Measurements from ENCODE around the gene COL23A1. TPM values are rescaled to one million over a fixed set of nuclear protein-coding genes. Genes with fewer than 3 reads are reported as not detected.

The COL23A1 gene
- total and polyA plus RNA-seq, 2 experiments from 2014 or later, result 4.8 to 8.2 TPM

DNA sequence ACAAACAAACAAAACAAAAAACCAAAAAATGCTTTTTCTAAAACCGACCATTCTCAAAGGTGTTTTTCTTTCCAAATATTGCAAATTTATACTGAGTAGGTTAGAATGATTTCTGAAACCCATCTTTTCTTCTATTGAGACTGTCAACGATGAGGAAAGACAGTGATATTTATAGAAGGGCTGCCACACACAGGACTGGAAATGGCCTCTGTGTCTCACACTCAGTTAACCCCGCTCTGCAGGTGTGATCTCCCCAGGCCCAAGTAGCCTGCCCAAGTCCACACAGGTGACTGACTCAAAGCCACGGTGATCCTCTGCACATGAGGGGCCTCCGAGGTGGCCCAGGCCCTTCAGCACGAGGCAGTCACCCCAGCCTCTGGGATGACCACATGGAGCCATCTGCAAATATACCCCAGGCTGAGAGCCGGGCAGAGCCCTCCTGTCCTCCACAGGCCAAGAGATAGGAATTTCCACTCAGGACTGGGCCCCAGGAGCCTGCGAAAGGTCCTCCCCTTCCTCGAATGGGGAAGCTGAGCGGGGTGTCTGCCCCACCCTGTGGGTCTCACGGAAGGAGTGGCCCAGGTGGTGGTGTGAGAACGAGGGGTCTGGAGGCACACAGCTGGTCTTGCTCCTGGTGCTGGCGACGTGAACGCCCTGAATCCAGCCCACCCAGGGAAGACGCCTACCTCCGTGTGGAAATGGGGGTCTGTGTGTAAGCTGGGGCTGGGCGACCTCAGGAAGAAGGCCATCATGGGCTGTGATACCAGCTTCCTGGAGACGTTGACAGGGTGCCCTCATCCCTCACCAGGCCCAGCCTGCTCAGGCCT lies 304.6 kb downstream of the COL23A1 start:
- Mint-ChIP-seq H3K36me3 (ENCODE audit: low read depth) (no peaks in the 10 kb centered on the region; the same call in 2 of the 3 replicates), H3K27me3 (ENCODE audit: insufficient read depth, low read depth, poor library complexity) (peaks cover 11% of the 10 kb centered on the region), H3K9me3 (peaks cover 5% of the 10 kb centered on the region; the same call in 2 of the 3 replicates), H3K4me3 (no peak overlapping the region), H3K27ac (no peak overlapping the region), H3K4me1 (peaks cover 3% of the 10 kb centered on the region; the same call in 2 of the 3 replicates)
- Histone ChIP-seq H3K4me1 (ENCODE audit: insufficient read depth) (no peaks in the 10 kb centered on the region), H3K4me2 (no peak overlapping the region), H3K79me2 (replicated peaks; ENCODE audit: insufficient read depth) (no peaks in the 10 kb centered on the region), H2AFZ (no peak overlapping the region), H3K36me3 (ENCODE audit: insufficient read depth) (no peaks in the 10 kb centered on the region), H3K27ac (ENCODE audit: low read depth) (no peak overlapping the region), H3K4me3 (no peak overlapping the region), H3K9me2 (ENCODE audit: insufficient read depth) (no peaks in the 10 kb centered on the region), H3K27me3 (ENCODE audit: insufficient read depth) (no peaks in the 10 kb centered on the region), H4K20me1 (replicated peaks; ENCODE audit: insufficient read depth) (no peaks in the 10 kb centered on the region), H3F3A (replicated peaks; ENCODE audit: low read depth) (no peaks in the 10 kb centered on the region)
- DNase-seq (ENCODE audit: low spot score) (no peak), ATAC-seq (no peak)
- TF ChIP-seq ZNF331 (CRISPR knock-in tag; IDR thresholded peaks at IDR 0.05; ENCODE audit: low read depth), result no peak
- TF ChIP-seq, protein P1, sequence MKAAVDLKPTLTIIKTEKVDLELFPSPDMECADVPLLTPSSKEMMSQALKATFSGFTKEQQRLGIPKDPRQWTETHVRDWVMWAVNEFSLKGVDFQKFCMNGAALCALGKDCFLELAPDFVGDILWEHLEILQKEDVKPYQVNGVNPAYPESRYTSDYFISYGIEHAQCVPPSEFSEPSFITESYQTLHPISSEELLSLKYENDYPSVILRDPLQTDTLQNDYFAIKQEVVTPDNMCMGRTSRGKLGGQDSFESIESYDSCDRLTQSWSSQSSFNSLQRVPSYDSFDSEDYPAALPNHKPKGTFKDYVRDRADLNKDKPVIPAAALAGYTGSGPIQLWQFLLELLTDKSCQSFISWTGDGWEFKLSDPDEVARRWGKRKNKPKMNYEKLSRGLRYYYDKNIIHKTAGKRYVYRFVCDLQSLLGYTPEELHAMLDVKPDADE (IDR thresholded peaks at IDR 0.05), result no peak
- TF ChIP-seq ZNF114 (CRISPR knock-in tag; IDR thresholded peaks at IDR 0.05), result no peak
- TF ChIP-seq JUNB (IDR thresholded peaks at IDR 0.05; ENCODE audit: unreplicated experiment), result no peak
- no peak for TF ChIP-seq EZH2 (IDR thresholded peaks at IDR 0.05; ENCODE audit: low read depth, unreplicated experiment)

DNA sequence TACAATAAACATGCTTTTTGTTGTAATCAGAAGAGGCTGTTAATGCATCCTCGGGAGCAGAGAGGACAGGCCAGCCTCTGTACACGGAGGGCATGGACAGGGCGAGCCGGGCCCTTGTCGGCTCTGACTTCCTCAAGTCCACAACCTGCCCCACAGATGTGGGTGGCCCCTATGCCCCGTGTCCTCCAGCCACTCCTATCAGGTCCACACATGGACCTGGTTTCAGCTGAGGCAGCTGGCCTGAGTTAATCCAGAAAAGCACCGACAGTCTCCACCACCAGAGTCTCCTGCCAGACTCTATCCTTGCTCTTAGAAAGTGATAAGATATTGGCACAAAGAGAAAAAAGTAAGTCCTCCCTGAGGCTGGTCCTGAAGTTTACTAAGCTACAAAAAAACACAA lies 305.2 kb downstream of the COL23A1 start:
- ATAC-seq, result no peak
- Mint-ChIP-seq H3K9me3 (peaks cover 5% of the 10 kb centered on the region; the same call in 2 of the 3 replicates), H3K27ac (no peak overlapping the region), H3K4me1 (peaks cover 4% of the 10 kb centered on the region; the same call in 2 of the 3 replicates), H3K27me3 (ENCODE audit: insufficient read depth, low read depth, poor library complexity) (peaks cover 11% of the 10 kb centered on the region), H3K36me3 (ENCODE audit: low read depth) (no peaks in the 10 kb centered on the region; the same call in 2 of the 3 replicates), H3K4me3 (no peak overlapping the region)
- H4K20me1 ChIP-seq (replicated peaks; ENCODE audit: insufficient read depth), result no peaks in the 10 kb centered on the region
- H3K4me2 ChIP-seq, result no peak overlapping the region
- no peak overlapping the region for H3K4me3 ChIP-seq
- H3K36me3 ChIP-seq (ENCODE audit: insufficient read depth), result no peaks in the 10 kb centered on the region
- H2AFZ ChIP-seq, result no peak overlapping the region
- H3K9me2 ChIP-seq (ENCODE audit: insufficient read depth), result no peaks in the 10 kb centered on the region
- H3K27me3 ChIP-seq (ENCODE audit: insufficient read depth), result no peaks in the 10 kb centered on the region
- no peak overlapping the region for H3K27ac ChIP-seq (ENCODE audit: low read depth)
- no peaks in the 10 kb centered on the region for H3K4me1 ChIP-seq (ENCODE audit: insufficient read depth)
- TF ChIP-seq, protein P2, sequence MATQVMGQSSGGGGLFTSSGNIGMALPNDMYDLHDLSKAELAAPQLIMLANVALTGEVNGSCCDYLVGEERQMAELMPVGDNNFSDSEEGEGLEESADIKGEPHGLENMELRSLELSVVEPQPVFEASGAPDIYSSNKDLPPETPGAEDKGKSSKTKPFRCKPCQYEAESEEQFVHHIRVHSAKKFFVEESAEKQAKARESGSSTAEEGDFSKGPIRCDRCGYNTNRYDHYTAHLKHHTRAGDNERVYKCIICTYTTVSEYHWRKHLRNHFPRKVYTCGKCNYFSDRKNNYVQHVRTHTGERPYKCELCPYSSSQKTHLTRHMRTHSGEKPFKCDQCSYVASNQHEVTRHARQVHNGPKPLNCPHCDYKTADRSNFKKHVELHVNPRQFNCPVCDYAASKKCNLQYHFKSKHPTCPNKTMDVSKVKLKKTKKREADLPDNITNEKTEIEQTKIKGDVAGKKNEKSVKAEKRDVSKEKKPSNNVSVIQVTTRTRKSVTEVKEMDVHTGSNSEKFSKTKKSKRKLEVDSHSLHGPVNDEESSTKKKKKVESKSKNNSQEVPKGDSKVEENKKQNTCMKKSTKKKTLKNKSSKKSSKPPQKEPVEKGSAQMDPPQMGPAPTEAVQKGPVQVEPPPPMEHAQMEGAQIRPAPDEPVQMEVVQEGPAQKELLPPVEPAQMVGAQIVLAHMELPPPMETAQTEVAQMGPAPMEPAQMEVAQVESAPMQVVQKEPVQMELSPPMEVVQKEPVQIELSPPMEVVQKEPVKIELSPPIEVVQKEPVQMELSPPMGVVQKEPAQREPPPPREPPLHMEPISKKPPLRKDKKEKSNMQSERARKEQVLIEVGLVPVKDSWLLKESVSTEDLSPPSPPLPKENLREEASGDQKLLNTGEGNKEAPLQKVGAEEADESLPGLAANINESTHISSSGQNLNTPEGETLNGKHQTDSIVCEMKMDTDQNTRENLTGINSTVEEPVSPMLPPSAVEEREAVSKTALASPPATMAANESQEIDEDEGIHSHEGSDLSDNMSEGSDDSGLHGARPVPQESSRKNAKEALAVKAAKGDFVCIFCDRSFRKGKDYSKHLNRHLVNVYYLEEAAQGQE (IDR thresholded peaks at IDR 0.05; ENCODE audit: unreplicated experiment), result no peak
- TF ChIP-seq, protein P3, sequence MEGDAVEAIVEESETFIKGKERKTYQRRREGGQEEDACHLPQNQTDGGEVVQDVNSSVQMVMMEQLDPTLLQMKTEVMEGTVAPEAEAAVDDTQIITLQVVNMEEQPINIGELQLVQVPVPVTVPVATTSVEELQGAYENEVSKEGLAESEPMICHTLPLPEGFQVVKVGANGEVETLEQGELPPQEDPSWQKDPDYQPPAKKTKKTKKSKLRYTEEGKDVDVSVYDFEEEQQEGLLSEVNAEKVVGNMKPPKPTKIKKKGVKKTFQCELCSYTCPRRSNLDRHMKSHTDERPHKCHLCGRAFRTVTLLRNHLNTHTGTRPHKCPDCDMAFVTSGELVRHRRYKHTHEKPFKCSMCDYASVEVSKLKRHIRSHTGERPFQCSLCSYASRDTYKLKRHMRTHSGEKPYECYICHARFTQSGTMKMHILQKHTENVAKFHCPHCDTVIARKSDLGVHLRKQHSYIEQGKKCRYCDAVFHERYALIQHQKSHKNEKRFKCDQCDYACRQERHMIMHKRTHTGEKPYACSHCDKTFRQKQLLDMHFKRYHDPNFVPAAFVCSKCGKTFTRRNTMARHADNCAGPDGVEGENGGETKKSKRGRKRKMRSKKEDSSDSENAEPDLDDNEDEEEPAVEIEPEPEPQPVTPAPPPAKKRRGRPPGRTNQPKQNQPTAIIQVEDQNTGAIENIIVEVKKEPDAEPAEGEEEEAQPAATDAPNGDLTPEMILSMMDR (conservative IDR thresholded peaks at IDR 0.05; ENCODE audit: low read depth in 2 of 2), result no peak
- TF ChIP-seq ZNF331 (CRISPR knock-in tag; IDR thresholded peaks at IDR 0.05; ENCODE audit: low read depth), result no peak
- TF ChIP-seq STAT1 (IDR thresholded peaks at IDR 0.05; ENCODE audit: unreplicated experiment), result no peak
- TF ChIP-seq NANOG (IDR thresholded peaks at IDR 0.05; ENCODE audit: borderline replicate concordance), result no peak
- H3K79me2 ChIP-seq (replicated peaks; ENCODE audit: insufficient read depth), result no peaks in the 10 kb centered on the region
- H3F3A ChIP-seq (replicated peaks; ENCODE audit: low read depth), result no peaks in the 10 kb centered on the region
- DNase-seq (ENCODE audit: low spot score), result no peak

Measured in GM23338 (cell line).